SKM-1 treated with dmso at 0.1 percent for 144 hours (cell line): Measurements from ENCODE around the gene SARS1.
A peak's percentile ranks its signal among the peaks of the same experiment; 100 is the strongest.

Source experiments
- DNase-seq: peaks from one replicate; lab custom pipeline; 2025; ENCODE audit not compliant: unreplicated experiment; lab: John Stamatoyannopoulos, UW

Gene SARS1

DNA sequence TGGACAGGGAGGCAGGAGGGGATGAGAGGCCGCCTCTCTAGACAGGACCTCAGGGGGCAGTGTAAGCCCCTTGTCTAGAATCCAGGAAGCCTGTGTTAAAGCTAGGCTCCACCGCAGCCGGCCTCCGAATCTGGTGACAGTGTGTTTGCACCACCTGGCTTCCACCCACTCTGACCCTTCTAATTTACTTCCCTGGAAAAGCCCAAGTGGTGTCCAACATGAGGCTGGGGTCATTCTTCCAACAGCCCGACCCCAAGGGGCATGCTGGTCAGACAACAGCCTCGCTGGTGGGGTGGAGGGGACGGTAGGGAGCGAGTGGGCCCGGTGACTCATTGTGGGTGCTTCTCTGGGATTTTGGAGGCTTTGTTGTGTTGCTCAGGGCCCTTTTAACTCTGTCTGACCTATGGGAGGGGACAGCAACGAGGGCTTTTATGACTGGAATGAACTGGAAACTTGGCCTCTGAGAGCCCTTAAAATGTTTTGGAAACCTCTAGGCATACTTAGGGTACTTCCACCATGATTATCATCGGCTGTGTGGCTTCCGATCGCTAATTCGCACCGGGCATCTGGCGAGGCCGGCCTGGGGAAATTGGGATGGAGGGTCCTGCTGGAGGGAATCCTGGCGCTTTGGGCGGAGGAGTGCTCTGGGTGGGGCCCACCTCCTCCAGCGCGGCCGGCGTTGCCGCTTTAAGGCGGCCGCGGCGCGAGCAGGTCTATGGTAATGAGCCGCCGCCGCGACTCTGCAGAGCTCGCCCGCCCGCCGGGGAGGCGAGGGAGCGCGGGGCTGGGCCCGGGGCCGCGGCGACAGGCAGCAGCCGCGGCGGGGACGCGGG lies 35.3 kb downstream of the SARS1 start, which contains the start of gene CELSR2:
TSS of gene CELSR2 (plus strand) at position 743 of the 833 bp plus-strand sequence. CDS start 541 bp downstream, outside the sequence.
- peak; percentile 41 for DNase-seq

DNA sequence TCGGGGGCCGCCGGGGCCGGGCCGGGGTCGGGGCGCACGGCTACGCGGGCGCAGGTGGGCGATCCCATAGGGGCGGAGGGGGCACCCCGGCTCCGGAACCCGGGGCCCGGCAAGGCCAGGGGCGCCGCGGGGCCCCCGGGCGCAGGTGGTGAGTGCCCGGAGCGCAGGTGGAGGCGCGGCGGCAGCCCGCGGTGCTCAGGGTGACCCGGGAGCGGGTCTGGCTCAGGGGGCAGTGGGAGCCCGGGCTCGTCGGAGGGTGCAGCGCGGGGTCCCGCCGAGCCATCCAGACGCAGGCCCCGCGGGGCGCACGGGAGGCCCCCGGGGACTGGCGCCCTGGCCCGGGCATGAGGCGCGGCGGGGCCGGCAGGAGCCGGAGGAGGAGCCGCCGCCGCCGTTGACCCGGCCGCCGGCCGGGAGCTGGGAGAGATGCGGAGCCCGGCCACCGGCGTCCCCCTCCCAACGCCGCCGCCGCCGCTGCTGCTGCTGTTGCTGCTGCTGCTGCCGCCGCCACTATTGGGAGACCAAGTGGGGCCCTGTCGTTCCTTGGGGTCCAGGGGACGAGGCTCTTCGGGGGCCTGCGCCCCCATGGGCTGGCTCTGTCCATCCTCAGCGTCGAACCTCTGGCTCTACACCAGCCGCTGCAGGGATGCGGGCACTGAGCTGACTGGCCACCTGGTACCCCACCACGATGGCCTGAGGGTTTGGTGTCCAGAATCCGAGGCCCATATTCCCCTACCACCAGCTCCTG lies 36.1 kb downstream of the SARS1 start:
- no peak for DNase-seq

DNA sequence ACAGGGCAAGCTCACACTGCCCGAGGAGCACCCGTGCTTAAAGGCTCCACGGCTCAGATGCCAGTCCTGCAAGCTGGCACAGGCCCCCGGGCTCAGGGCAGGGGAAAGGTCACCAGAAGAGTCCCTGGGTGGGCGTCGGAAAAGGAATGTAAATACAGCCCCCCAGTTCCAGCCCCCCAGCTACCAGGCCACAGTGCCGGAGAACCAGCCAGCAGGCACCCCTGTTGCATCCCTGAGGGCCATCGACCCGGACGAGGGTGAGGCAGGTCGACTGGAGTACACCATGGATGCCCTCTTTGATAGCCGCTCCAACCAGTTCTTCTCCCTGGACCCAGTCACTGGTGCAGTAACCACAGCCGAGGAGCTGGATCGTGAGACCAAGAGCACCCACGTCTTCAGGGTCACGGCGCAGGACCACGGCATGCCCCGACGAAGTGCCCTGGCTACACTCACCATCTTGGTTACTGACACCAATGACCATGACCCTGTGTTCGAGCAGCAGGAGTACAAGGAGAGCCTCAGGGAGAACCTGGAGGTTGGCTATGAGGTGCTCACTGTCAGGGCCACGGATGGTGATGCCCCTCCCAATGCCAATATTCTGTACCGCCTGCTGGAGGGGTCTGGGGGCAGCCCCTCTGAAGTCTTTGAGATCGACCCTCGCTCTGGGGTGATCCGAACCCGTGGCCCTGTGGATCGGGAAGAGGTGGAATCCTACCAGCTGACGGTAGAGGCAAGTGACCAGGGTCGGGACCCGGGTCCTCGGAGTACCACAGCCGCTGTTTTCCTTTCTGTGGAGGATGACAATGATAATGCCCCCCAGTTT lies 36.9 kb downstream of the SARS1 start:
- DNase-seq, result no peak

DNA sequence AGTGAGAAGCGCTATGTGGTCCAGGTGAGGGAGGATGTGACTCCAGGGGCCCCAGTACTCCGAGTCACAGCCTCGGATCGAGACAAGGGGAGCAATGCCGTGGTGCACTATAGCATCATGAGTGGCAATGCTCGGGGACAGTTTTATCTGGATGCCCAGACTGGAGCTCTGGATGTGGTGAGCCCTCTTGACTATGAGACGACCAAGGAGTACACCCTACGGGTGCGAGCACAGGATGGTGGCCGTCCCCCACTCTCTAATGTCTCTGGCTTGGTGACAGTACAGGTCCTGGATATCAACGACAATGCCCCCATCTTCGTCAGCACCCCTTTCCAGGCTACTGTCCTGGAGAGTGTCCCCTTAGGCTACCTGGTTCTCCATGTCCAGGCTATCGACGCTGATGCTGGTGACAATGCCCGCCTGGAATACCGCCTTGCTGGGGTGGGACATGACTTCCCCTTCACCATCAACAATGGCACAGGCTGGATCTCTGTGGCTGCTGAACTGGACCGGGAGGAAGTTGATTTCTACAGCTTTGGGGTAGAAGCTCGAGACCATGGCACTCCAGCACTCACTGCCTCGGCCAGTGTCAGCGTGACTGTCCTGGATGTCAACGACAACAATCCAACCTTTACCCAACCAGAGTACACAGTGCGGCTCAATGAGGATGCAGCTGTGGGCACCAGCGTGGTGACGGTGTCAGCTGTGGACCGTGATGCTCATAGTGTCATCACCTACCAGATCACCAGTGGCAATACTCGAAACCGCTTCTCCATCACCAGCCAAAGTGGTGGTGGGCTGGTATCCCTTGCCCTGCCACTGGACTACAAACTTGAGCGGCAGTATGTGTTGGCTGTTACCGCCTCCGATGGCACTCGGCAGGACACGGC lies 37.8 kb downstream of the SARS1 start:
- no peak for DNase-seq

DNA sequence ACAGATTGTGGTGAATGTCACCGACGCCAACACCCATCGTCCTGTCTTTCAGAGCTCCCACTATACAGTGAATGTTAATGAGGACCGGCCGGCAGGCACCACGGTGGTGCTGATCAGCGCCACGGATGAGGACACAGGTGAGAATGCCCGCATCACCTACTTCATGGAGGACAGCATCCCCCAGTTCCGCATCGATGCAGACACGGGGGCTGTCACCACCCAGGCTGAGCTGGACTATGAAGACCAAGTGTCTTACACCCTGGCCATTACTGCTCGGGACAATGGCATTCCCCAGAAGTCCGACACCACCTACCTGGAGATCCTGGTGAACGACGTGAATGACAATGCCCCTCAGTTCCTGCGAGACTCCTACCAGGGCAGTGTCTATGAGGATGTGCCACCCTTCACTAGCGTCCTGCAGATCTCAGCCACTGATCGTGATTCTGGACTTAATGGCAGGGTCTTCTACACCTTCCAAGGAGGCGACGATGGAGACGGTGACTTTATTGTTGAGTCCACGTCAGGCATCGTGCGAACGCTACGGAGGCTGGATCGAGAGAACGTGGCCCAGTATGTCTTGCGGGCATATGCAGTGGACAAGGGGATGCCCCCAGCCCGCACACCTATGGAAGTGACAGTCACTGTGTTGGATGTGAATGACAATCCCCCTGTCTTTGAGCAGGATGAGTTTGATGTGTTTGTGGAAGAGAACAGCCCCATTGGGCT lies 38.6 kb downstream of the SARS1 start:
- DNase-seq, result no peak

DNA sequence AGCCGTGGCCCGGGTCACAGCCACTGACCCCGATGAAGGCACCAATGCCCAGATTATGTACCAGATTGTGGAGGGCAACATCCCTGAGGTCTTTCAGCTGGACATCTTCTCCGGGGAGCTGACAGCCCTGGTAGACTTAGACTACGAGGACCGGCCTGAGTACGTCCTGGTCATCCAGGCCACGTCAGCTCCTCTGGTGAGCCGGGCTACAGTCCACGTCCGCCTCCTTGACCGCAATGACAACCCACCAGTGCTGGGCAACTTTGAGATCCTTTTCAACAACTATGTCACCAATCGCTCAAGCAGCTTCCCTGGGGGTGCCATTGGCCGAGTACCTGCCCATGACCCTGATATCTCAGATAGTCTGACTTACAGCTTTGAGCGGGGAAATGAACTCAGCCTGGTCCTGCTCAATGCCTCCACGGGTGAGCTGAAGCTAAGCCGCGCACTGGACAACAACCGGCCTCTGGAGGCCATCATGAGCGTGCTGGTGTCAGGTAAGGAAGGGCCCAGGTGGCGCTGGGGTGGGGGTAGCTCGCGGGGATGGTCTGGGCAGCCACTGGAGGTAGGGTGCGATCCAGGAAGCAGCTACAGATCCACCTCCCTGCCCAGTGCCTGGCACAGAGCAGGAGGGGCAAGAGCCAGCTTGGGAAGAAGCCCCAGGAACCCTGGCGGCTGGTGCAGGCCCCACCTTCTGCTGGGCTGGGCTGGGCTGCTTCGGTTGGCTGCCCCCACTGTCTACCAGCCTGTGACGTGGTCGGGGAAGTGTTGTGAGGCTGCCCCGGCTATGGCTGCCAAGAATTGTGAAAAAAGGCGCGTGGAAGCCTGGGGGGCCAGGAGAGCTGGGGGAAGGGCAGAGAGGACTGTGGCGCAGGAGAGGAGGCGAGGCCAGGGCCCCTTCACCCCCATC lies 39.4 kb downstream of the SARS1 start:
- DNase-seq, result no peak

DNA sequence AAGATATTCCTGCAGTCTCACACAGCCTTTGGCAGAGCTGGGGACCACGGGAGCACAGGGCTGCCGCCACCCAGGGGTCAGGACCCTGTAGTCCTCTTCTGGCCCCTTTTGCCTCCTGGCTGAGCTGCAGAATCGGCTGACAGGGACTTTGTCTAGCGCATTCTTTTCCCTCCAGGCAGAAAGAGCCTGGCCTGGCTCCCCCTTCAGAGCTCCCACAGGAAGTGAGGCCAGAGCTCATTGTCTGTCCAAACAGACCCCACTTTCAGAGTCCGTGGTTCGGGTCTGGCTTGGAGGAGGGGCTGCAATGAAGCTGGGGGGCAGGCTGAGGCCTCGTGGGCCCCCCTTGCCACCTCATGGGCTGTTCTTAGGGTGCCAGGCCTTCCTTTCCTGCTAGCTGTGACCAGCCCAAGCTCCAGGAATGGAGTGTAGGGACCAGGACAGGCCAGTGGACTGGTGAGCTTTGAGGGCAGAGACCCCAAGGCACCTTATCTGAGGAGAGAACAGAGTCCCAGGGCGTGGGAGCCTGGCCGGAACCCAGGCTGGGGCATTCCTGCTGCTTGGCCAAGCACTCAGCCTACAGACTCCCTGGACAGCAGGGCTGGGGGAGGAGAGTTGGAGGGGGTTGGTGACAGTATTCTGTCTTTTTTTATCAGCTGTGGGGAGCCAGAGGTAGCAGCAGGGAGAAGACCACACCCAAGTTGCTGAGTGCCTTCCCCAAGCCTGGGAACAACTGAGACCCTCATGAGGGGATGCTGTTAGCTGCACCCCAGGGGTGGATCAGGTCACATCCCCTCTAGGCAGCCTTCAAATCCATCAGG lies 40.3 kb downstream of the SARS1 start:
- DNase-seq, result no peak

DNA sequence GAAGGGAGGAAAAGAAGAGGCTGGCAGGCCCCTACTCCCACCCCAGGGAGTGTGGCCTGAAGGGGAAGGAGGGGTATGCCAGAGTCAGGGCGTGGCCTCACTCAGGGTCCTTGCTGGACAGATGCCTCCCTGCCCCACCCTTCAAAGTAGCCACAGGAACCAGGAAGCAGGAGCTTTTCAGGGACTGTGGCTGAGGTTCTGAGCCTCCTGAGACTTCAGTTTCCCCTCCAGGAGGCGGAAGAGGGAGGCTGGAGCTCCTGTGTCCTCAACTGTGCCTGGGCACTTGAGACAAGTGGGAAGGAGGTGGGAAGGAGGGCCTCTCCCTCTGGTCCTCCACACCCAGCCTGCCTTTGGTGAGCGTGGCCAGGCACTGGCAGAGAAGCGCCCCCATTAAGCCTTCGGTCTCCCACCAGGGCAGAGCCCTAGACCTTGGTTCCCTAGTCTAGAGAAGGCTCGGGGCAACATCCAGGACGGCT lies 40.9 kb downstream of the SARS1 start:
- DNase-seq, result no peak

DNA sequence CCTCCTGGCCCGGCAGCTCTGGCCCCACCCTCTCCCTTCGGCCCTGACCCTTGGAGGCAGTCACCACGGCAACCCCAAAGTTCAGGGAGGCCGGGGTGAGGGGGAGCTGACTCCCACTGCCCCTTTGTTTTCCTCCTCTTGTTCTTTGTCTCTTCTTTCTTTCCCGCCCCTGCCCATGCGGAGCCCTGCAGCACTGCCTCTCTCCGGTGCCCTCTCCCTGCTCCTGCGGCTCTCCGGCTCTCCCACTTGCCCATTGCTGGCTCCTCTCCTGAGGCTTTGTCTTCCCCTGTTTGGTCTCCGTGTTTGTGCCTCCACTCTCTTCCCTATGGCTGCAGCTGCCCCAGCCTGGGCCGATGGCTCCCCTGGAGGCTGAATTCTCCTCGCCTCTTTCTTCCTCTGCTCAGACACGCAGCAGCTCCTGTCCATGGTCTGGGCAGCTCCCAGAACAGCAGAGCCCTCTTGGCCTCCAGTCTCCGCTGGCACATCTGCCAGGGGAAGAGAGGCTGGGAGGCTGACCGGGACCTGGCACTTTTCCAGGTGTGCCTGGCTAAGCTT lies 41.5 kb downstream of the SARS1 start:
- DNase-seq, result no peak

DNA sequence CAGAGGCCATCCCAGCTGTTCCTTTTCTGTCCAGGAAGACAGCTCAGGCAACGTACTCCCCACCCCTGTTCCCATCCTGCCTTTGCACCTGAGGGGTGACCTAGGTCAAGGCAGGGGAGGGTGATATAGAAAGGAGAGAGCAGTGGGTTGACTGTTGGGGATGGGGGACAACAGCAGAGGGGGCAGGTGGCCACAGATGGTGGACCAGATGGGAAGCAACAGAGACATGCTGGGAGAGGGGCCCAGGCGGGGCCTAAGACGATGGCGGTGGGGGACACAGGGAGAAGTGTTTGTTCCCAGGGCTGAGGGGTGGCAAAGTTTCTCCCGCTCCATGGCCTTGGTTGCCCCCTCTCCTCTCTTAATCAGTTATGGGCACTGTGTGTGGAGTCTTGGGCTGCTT lies 42.0 kb downstream of the SARS1 start:
- no peak for DNase-seq

DNA sequence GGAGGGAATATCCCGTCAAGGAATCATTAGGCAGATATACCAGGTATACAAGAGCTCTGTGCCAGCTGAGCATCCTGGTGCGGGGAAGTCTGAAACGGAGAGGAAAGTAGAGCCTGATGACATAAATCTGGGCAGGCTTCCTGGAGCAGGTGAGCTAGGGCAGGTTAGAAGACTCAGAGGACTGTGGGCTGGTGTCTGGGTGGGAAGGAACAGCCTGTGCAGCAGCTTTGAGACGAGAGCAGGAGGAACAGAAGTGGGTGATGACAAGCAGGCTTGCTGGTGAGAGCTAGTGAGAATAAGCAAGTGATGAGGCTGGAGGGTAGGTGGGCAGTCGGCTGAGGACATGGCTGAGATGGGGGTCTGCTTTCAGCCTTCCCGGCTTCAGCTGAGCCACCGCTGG lies 42.4 kb downstream of the SARS1 start:
- no peak for DNase-seq

DNA sequence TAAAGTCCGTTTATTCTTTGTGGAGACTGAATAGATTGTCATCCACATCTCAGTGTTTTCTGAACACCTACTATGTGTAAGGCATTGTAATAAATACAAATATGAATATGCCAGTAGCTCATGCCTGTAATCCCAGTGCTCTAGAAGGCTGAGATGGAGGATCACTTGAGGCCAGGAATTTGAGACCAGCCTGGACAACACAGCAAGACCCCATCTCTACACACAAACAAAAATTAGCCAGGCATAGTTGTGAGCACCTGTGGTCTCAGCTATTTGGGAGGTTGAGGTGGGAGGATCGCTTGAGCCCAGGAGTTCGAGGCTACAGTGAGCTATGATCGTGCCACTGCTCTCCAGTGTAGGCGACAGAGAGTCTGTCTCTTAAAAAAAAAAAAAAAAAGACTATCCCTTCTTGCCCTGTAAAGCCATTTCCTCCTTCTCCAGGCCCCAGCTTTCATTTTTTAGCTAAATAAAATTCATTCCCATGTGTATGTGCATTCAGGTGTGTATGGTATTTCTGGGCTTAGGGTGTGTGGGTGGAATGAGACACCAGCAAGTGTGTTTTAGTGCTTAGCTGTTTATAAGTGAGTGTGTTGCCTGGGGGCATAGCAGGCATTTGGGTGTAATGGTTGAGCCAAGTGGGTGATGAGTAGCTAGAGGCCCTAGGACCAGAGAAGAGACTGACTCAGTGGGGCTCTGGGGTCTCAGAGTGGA lies 43.4 kb downstream of the SARS1 start:
- no peak for DNase-seq

DNA sequence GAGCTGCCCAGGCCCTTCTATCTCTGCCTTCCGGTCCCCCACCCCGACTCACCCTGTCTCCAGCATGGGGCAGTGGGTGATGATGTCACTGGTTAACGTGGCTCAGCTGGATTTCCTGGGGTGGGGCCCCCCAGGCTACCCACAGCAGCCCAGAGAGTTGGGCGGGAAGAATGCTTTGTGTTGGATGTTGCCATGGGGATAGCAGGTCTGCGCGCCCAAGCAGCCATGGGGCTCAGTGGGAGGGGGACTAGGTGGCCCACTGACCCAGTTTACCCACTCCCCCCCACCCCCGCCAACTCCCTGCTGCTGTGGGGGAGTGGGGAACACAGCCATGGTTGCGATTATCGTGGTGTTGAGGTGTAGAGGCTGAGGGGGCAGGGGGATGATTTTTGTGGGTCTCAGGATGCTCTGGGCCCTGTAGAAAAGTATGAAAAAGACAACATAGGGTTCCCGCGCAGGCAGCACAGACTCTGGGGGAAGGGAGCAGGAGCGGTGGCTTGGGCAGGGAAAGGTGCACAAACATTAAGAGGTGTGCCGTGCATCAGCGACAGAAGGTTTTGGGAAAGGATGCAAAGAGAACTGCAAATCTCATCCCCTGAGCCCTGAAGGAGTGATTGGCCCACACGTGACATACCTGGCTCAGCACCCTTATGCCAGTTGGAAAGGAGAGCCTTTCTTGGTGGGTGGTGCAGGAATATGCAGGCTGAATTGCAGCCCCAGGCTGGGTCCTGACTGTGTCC lies 44.1 kb downstream of the SARS1 start:
- DNase-seq, result no peak

DNA sequence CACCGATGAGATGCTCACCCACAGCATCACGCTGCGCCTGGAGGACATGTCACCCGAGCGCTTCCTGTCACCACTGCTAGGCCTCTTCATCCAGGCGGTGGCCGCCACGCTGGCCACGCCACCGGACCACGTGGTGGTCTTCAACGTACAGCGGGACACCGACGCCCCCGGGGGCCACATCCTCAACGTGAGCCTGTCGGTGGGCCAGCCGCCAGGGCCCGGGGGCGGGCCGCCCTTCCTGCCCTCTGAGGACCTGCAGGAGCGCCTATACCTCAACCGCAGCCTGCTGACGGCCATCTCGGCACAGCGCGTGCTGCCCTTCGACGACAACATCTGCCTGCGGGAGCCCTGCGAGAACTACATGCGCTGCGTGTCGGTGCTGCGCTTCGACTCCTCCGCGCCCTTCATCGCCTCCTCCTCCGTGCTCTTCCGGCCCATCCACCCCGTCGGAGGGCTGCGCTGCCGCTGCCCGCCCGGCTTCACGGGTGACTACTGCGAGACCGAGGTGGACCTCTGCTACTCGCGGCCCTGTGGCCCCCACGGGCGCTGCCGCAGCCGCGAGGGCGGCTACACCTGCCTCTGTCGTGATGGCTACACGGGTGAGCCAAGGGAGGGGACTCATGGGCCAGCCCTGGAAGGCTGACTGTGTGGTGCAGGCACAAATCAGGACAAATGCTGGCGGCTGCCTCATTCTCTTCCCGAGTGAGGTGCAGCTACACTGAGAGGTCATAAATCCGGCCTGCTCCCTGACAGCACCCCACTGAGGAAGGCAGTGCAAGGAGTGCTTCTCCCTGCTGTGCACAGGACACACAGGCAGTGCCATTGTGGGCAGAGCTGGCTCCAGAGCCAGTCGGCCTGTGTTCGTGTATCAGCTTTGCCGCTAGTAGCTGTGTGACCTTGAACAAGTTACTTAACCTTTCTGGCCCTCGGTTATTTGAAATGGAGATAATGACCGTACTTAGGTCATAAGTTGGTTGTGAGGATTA lies 45.1 kb downstream of the SARS1 start:
- no peak for DNase-seq
